Activated CD4-positive, alpha-beta T cell treated with anti-CD3 and anti-CD28 coated beads, Interleukin-2, Interleukin-4, amounts not matched to agents 100 ng/mL and 50 ng/mL, durations not matched to agents 16 hours and 8 hours (primary cell): ENCODE results near the gene ECI1.
"Not testable (repeated sequence)": the region's sequence is repeated elsewhere in the genome, so short reads cannot be mapped to it uniquely, and the experiment has no call there.

Experiments
- DNase-seq: peaks from one replicate; pipeline ENCODE4 v3.0.0-alpha.2; 2020; ENCODE audit warnings: low spot score

Gene ECI1

GRCh38 chr16:2253293-2253692, 1.9 kb upstream of the ECI1 start:
- no peak for DNase-seq

- DNase-seq: no peak
These were observed 1.4 kb upstream of the ECI1 start for GRCh38 chr16:2252806-2253148.

- DNase-seq: peak; percentile 28
These were observed 613 bp downstream of the ECI1 start for GRCh38 chr16:2250652-2251295.

- no peak for DNase-seq
These were observed 5.0 kb downstream of the ECI1 start for GRCh38 chr16:2246301-2246885.

- DNase-seq: no peak
These were observed 6.2 kb downstream of the ECI1 start for GRCh38 chr16:2244926-2245795.

GRCh38 chr16:2244301-2244700, 7.1 kb downstream of the ECI1 start:
- no peak for DNase-seq

GRCh38 chr16:2243781-2244180, 7.6 kb downstream of the ECI1 start:
- DNase-seq: no peak

- no peak for DNase-seq
These were observed 8.3 kb downstream of the ECI1 start for GRCh38 chr16:2243031-2243528.

- no peak for DNase-seq
These were observed 8.8 kb downstream of the ECI1 start for GRCh38 chr16:2242598-2242997.

GRCh38 chr16:2240331-2240730, 11.1 kb downstream of the ECI1 start:
- DNase-seq: not testable (repeated sequence)

- no peak for DNase-seq
These were observed 12.3 kb downstream of the ECI1 start for GRCh38 chr16:2238838-2239675.

GRCh38 chr16:2238150-2238837, 13.1 kb downstream of the ECI1 start:
- DNase-seq: no peak

GRCh38 chr16:2237493-2238149, 13.8 kb downstream of the ECI1 start:
- no peak for DNase-seq

- no peak for DNase-seq
These were observed 14.3 kb downstream of the ECI1 start for GRCh38 chr16:2237102-2237482.

GRCh38 chr16:2236337-2237101, 14.9 kb downstream of the ECI1 start, which contains the start of gene DNASE1L2:
TSS of gene DNASE1L2 (plus strand) at chr16:2236444. CDS start at chr16:2236817, 373 bp downstream.
- DNase-seq: no peak

- no peak for DNase-seq
These were observed 15.6 kb downstream of the ECI1 start for GRCh38 chr16:2235695-2236336.

- no peak for DNase-seq
These were observed 16.1 kb downstream of the ECI1 start for GRCh38 chr16:2235234-2235651.

- DNase-seq: no peak
These were observed 16.6 kb downstream of the ECI1 start for GRCh38 chr16:2234813-2235170.
